SU-DHL-6 (cell line): ENCODE results near the gene PCSK9.
"Not testable (repeated sequence)": the region's sequence is repeated elsewhere in the genome, so short reads cannot be mapped to it uniquely, and the experiment has no call there.

Experiments used
- H2AFZ ChIP-seq: fragments of 200-600 bp; sonication (generic); 2 replicates; pipeline ENCODE4 v1.6.1; 2014; ENCODE audit warnings: low read depth, mild to moderate bottlenecking, moderate library complexity, mixed read lengths, antibody characterized with exemption, low read length; ENCODE audit not compliant: severe bottlenecking
- H3F3A ChIP-seq: fragments of 200-600 bp; shearing (Covaris generic); 2 replicates; pipeline ENCODE4 v1.6.0; 2016; ENCODE audit warnings: antibody characterized with exemption, mild to moderate bottlenecking; ENCODE audit not compliant: insufficient read depth
- H3K27ac ChIP-seq: fragments of 200-600 bp; sonication (generic); 2 replicates; pipeline ENCODE4 v1.5.1; 2016; ENCODE audit warnings: low read depth, mild to moderate bottlenecking, low read length, moderate library complexity, mixed read lengths
- H3K27me3 ChIP-seq: fragments of 200-600 bp; sonication (generic), shearing (Covaris generic); 2 replicates; pipeline ENCODE4 v1.6.0; 2014; ENCODE audit warnings: mild to moderate bottlenecking, low read length
- H3K36me3 ChIP-seq: fragments of 200-600 bp; sonication (generic); 2 replicates; pipeline ENCODE4 v1.6.1; 2014; ENCODE audit warnings: mild to moderate bottlenecking, low read length, mixed read lengths
- H3K4me2 ChIP-seq: fragments of 300-600, 200-600 bp; shearing (Covaris generic), sonication (generic); 2 replicates; pipeline ENCODE4 v1.6.0; 2014; ENCODE audit warnings: low read length, low read depth, mild to moderate bottlenecking; ENCODE audit not compliant: poor library complexity, severe bottlenecking
- H3K4me3 ChIP-seq: fragments of 200-600 bp; sonication (generic); 2 replicates; pipeline ENCODE4 v1.5.1; 2014; ENCODE audit warnings: antibody characterized with exemption, low read length, mild to moderate bottlenecking, mixed read lengths; ENCODE audit not compliant: insufficient read depth, poor library complexity, severe bottlenecking
- H3K79me2 ChIP-seq: fragments of 200-600 bp; sonication (generic); 2 replicates; pipeline ENCODE4 v1.6.1; 2014; ENCODE audit warnings: mild to moderate bottlenecking, low read length, moderate library complexity; ENCODE audit not compliant: insufficient read depth
- H3K9ac ChIP-seq: fragments of 200-600 bp; sonication (generic); 2 replicates; pipeline ENCODE4 v1.7.0; 2014; ENCODE audit warnings: mild to moderate bottlenecking, low read length
- H3K9me2 ChIP-seq: fragments of 200-600 bp; sonication (generic); replicated peaks from 2 replicates; pipeline ENCODE4 v1.6.1; 2014; ENCODE audit warnings: low read length; ENCODE audit not compliant: insufficient read depth
- H3K9me3 ChIP-seq: fragments of 200-600 bp; sonication (generic); 2 replicates; pipeline ENCODE4 v1.6.1; 2014; ENCODE audit warnings: low read length, mixed read lengths; ENCODE audit not compliant: insufficient read depth
- H4K20me1 ChIP-seq: fragments of 200-600 bp; sonication (generic); 2 replicates; pipeline ENCODE4 v1.6.1; 2014; ENCODE audit warnings: low read depth, mild to moderate bottlenecking, antibody characterized with exemption, low read length, moderate library complexity, mixed read lengths
- EZH2phosphoT487 ChIP-seq: fragments of 200-600 bp; sonication (generic), shearing (Covaris generic); conservative IDR thresholded peaks from 2 replicates; pipeline ENCODE4 v1.6.1; 2018; ENCODE audit warnings: mild to moderate bottlenecking, antibody characterized with exemption, low read length, moderate library complexity, mixed read lengths
- TF ChIP-seq, protein P1 (sequence below): fragments of 200-600 bp; sonication (generic); IDR thresholded peaks from one replicate; pipeline ENCODE4 v1.5.1; 2017; ENCODE audit warnings: antibody characterized with exemption, mild to moderate bottlenecking, low read length, moderate library complexity; ENCODE audit not compliant: insufficient read depth, poor library complexity, severe bottlenecking

PCSK9 gene

GRCh38 chr1:55103891-55104290 lies 64.5 kb downstream of the PCSK9 start:
- Histone ChIP-seq H3F3A (no peaks in the 10 kb centered on the region), H3K9me2 (no peaks in the 10 kb centered on the region), H3K4me2 (no peak overlapping the region), H3K9me3 (no peaks in the 10 kb centered on the region), H3K27me3 (no peaks in the 10 kb centered on the region), H3K27ac (no peak overlapping the region), H3K4me3 (no peak overlapping the region), H3K79me2 (no peaks in the 10 kb centered on the region), H3K36me3 (peaks cover 16% of the 10 kb centered on the region; the same call in 1 of the 2 replicates), H3K9ac (no peak overlapping the region), H4K20me1 (no peaks in the 10 kb centered on the region), H2AFZ (no peak overlapping the region)
- TF ChIP-seq, protein P1, sequence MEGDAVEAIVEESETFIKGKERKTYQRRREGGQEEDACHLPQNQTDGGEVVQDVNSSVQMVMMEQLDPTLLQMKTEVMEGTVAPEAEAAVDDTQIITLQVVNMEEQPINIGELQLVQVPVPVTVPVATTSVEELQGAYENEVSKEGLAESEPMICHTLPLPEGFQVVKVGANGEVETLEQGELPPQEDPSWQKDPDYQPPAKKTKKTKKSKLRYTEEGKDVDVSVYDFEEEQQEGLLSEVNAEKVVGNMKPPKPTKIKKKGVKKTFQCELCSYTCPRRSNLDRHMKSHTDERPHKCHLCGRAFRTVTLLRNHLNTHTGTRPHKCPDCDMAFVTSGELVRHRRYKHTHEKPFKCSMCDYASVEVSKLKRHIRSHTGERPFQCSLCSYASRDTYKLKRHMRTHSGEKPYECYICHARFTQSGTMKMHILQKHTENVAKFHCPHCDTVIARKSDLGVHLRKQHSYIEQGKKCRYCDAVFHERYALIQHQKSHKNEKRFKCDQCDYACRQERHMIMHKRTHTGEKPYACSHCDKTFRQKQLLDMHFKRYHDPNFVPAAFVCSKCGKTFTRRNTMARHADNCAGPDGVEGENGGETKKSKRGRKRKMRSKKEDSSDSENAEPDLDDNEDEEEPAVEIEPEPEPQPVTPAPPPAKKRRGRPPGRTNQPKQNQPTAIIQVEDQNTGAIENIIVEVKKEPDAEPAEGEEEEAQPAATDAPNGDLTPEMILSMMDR: no peak
- no peak for TF ChIP-seq EZH2phosphoT487

GRCh38 chr1:55107101-55107500 lies 67.8 kb downstream of the PCSK9 start:
- H3K27me3 ChIP-seq: no peaks in the 10 kb centered on the region
- no peaks in the 10 kb centered on the region for H3K9me2 ChIP-seq
- H3K4me3 ChIP-seq: no peak overlapping the region
- no peaks in the 10 kb centered on the region for H4K20me1 ChIP-seq
- no peak overlapping the region for H3K27ac ChIP-seq
- H3K9ac ChIP-seq: no peak overlapping the region
- no peak overlapping the region for H3K4me2 ChIP-seq
- TF ChIP-seq EZH2phosphoT487: no peak
- TF ChIP-seq, protein P1: no peak
- H3F3A ChIP-seq: no peaks in the 10 kb centered on the region
- no peaks in the 10 kb centered on the region for H3K9me3 ChIP-seq
- H2AFZ ChIP-seq: no peak overlapping the region
- no peaks in the 10 kb centered on the region for H3K79me2 ChIP-seq
- H3K36me3 ChIP-seq: peaks cover 32% of the 10 kb centered on the region; the same call in 1 of the 2 replicates

DNA sequence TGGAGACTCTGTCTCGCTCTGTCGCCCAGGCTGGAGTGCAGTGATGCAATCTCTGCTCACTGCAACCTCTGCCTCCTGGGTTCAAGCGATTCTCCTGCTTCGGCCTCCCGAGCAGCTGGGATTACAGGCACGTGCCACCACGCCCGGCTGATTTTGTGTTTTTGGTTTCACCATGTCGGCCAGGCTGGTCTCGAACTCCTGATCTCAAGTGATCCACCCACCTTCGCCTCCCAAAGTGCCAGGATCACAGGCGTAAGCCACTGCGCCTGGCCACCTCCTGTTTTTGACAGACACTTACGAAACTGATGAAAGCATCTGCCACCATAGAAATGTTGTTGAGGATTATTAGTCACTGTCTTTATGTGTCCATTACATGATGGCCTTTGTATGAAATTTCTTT lies 69.7 kb downstream of the PCSK9 start:
- not testable (repeated sequence) for H3K79me2 ChIP-seq, H3K4me3 ChIP-seq, H3K9ac ChIP-seq, H3K9me2 ChIP-seq, H3K27me3 ChIP-seq, H3K27ac ChIP-seq, H2AFZ ChIP-seq, H3K9me3 ChIP-seq, H3F3A ChIP-seq, H4K20me1 ChIP-seq, H3K4me2 ChIP-seq
- H3K36me3 ChIP-seq: peaks cover 28% of the 10 kb centered on the region; the same call in 1 of the 2 replicates
